A549 treated with Hydrocortisone at 1 μM for 4 hours (cell line): ENCODE measurements around the gene ZNF830. TPM values are rescaled to one million over a fixed set of nuclear protein-coding genes. Genes with fewer than 3 reads are reported as not detected.

Source experiments
- total RNA-seq: library from RNA; stranded (reverse); fragments of 200-300 nt; extraction: Qiagen RNA extraction; gene quantifications from 5 replicates; pipeline ENCODE4 v1.2.3, GENCODE V29; 2022

Gene ZNF830
- total RNA-seq, result 13.5 to 17.7 TPM (median 13.9 TPM) in 5 replicates

GRCh38 chr17:34961093-34961911, at the start of gene ZNF830, which contains the start of gene CCT6B:
TSS of gene ZNF830 (plus strand) at chr17:34961540. CDS start at chr17:34961567, 27 bp downstream.
TSS of gene CCT6B (minus strand) at chr17:34961460. CDS start at chr17:34961393, 67 bp downstream.

GRCh38 chr17:34980353-34980680, 19.0 kb downstream of the ZNF830 start, which contains the start of gene LIG3:
TSS of gene LIG3 (plus strand) at chr17:34980512. CDS start at chr17:34983006, 2,494 bp downstream.

Other genes with a start within 250 kb of the ZNF830 start
- gene CCT6B, start 80 bp upstream of the ZNF830 start, total RNA-seq, result 1.1 to 2.3 TPM (median 1.5 TPM) in 5 replicates
- 14.1 to 23.5 TPM (median 17.2 TPM) in 5 replicates for gene LIG3, start 19.0 kb downstream of the ZNF830 start, total RNA-seq
- gene RFFL, start 102.2 kb downstream of the ZNF830 start, total RNA-seq, result 42.4 to 54.1 TPM (median 52.2 TPM) in 5 replicates
- gene RAD51D, start 158.3 kb downstream of the ZNF830 start, total RNA-seq, result 26.6 to 31.1 TPM (median 30.1 TPM) in 5 replicates
- gene FNDC8, start 160.1 kb downstream of the ZNF830 start, total RNA-seq, result 0.06 to 0.16 TPM (median 0.08 TPM) in 5 replicates
- gene NLE1, start 180.8 kb downstream of the ZNF830 start, total RNA-seq, result 34.2 to 36.1 TPM (median 35.4 TPM) in 5 replicates
- gene UNC45B, start 186.3 kb downstream of the ZNF830 start, total RNA-seq, result not detected in 5 replicates
- not detected in 5 replicates for gene SLC35G3, start 232.9 kb downstream of the ZNF830 start, total RNA-seq